Naive thymus-derived CD8-positive, alpha-beta T cell (primary cell): ENCODE results near the gene NSFL1C. TPM values are rescaled to one million over a fixed set of nuclear protein-coding genes. Genes with fewer than 3 reads are reported as not detected.

Source experiments
- ATAC-seq, 2 donors: fragments of 150-1000 bp; cut with Tn5 transposase in 1 of 2; sonication (Bioruptor Pico), chemical (Tn5 transposase) in 1 of 2; 1 replicate in 1 of 2; 2 replicates in 1 of 2; pipeline ENCODE4 v1.10.0; 2021; ENCODE audit warnings: mild to moderate bottlenecking in 2 of 2, moderate library complexity in 2 of 2
- POLR2A ChIA-PET: fragments of 350-600 bp; sonication (Branson Sonifier 250); formaldehyde crosslinking; loops from one replicate; lab custom pipeline; 2021; ENCODE audit warnings: antibody characterized with exemption; lab: Charles Lee
- DNase-seq, 10 donors: peaks; one replicate each; pipeline versions ENCODE4 v3.0.0 to v3.0.0-alpha.2; 2020 to 2022
- H3K27ac Mint-ChIP-seq, 10 donors: one replicate each; pipeline ENCODE4 v1.8.0; 2020 to 2022; ENCODE audit warnings: mild to moderate bottlenecking in 10 of 10, mixed read lengths in 10 of 10, moderate library complexity in 4 of 10, inconsistent platforms in 1 of 10
- H3K27me3 Mint-ChIP-seq, 5 donors: one replicate each; pipeline ENCODE4 v1.8.0; 2021 to 2022; ENCODE audit warnings: mixed read lengths in 5 of 5
- H3K36me3 Mint-ChIP-seq, 3 donors: one replicate each; pipeline ENCODE4 v1.8.0; 2020 to 2022; ENCODE audit warnings: mixed read lengths in 3 of 3, mild to moderate bottlenecking in 2 of 3, inconsistent platforms in 1 of 3
- H3K4me1 Mint-ChIP-seq, 4 donors: one replicate each; pipeline ENCODE4 v1.8.0; 2021 to 2022; ENCODE audit warnings: mixed read lengths in 4 of 4
- H3K4me3 Mint-ChIP-seq, 10 donors: one replicate each; pipeline ENCODE4 v1.8.0; 2020 to 2022; ENCODE audit warnings: mild to moderate bottlenecking in 10 of 10, mixed read lengths in 10 of 10, moderate library complexity in 6 of 10, inconsistent platforms in 1 of 10
- H3K9me3 Mint-ChIP-seq, 9 donors: one replicate each; pipeline ENCODE4 v1.8.0; 2020 to 2022; ENCODE audit warnings: mixed read lengths in 9 of 9, mild to moderate bottlenecking in 3 of 9, inconsistent platforms in 1 of 9, moderate library complexity in 1 of 9
- polyA plus RNA-seq, 3 donors: library from polyadenylated mRNA; unstranded; fragments of 300-500 nt; fragmentation: Illumina TruSeq; gene quantifications; one replicate each; pipeline ENCODE4 v1.2.3, GENCODE V29; 2021
- total RNA-seq, 8 experiments: library from RNA in 2 of 8; stranded (reverse) in 2 of 8; gene quantifications; one replicate each; pipeline ENCODE4 v1.2.3 and lab custom pipeline; 2021 to 2026

Gene NSFL1C
- total and polyA plus RNA-seq, 5 experiments from 2014 or later = 68.1 to 82.8 (median 72.6) TPM

DNA sequence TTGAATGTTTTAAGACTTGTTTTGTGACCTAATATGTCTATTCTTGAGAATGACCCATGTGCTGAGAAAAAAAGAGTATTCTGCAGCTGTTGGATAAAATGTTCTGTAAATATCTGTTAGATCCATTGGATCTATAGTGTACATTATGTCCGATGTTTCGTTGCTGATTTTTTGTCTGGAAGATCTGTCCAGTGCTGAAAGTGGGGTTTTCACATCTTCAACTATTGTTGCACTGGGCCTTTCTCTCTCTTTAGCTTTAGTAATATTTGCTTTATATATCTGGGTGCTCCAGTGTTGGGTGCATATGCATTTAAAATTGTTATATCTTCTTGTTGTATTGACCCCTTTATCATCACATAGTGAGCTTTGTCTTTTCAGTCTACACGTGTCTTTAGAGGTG, 30.3 kb upstream of the NSFL1C start:
- DNase-seq (no peak), ATAC-seq (no peak)
- peaks cover 0 to 7% (median 0%) of the 10 kb centered on the region in 9 donors for H3K9me3 Mint-ChIP-seq
- peaks cover 0 to 30% (median 9%) of the 10 kb centered on the region in 4 donors for H3K4me1 Mint-ChIP-seq
- POLR2A ChIA-PET = no interaction called here
- H3K36me3 Mint-ChIP-seq = peaks cover 0 to 6% (median 4%) of the 10 kb centered on the region in 3 donors
- H3K4me3 Mint-ChIP-seq = no peak overlapping the region
- peaks cover 17 to 56% (median 35%) of the 10 kb centered on the region in 5 donors for H3K27me3 Mint-ChIP-seq
- H3K27ac Mint-ChIP-seq = no peak overlapping the region

DNA sequence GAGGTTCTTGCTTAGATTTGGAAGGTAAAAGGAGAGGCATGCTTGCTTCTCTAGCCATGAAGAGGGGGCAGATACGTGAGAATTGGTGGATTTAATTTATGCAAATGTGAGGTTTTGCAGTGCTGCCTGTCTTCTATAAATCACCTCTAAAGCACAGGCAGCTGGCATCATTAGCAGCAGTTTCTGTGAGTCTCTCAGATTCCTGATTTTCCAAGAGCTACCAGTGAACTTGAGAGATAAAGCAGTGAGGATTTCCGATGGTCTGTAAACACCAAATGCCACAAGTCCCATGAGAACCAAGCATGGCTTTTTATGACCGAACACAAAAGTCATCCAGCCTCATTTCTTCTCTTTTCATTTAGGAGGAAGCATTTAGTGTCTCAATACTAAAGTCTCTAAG, 27.8 kb upstream of the NSFL1C start:
- POLR2A ChIA-PET = no interaction called here
- H3K9me3 Mint-ChIP-seq = peaks cover 0 to 7% (median 0%) of the 10 kb centered on the region in 9 donors
- ATAC-seq = no peak
- no peak overlapping the region for H3K27ac Mint-ChIP-seq
- H3K4me3 Mint-ChIP-seq = no peak overlapping the region
- no peak for DNase-seq
- H3K4me1 Mint-ChIP-seq = peaks cover 0 to 36% (median 13%) of the 10 kb centered on the region in 4 donors
- peaks cover 0 to 6% (median 4%) of the 10 kb centered on the region in 3 donors for H3K36me3 Mint-ChIP-seq
- peaks cover 9 to 42% (median 19%) of the 10 kb centered on the region in 5 donors for H3K27me3 Mint-ChIP-seq

DNA sequence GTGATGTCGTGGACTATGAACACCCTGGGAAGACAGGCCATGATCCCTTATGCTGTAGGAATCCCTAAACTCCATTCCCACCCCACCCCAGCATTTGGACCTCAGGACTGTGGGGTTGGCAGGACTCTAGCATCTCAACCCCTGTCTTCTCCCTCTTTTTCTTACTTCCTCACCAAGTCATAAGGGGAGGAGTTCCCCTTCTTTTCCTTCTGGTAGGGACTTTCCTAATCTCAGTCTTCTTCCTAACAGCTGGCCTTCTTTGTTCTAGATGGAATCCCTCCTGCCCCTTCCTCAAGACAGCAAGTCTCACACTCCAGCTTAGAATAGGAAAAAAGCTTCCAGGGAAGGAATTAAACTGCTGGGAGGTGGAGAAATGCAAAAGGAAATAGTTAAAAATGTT, 26.9 kb upstream of the NSFL1C start:
- Mint-ChIP-seq H3K9me3 (peaks cover 0 to 7% (median 0%) of the 10 kb centered on the region in 9 donors), H3K27ac (no peak overlapping the region), H3K4me1 (peaks cover 0 to 36% (median 13%) of the 10 kb centered on the region in 4 donors), H3K36me3 (peaks cover 0 to 6% (median 1%) of the 10 kb centered on the region in 3 donors), H3K4me3 (no peak overlapping the region), H3K27me3 (peaks cover 12 to 43% (median 19%) of the 10 kb centered on the region in 5 donors)
- DNase-seq = no peak
- POLR2A ChIA-PET = no interaction called here
- ATAC-seq = no peak

DNA sequence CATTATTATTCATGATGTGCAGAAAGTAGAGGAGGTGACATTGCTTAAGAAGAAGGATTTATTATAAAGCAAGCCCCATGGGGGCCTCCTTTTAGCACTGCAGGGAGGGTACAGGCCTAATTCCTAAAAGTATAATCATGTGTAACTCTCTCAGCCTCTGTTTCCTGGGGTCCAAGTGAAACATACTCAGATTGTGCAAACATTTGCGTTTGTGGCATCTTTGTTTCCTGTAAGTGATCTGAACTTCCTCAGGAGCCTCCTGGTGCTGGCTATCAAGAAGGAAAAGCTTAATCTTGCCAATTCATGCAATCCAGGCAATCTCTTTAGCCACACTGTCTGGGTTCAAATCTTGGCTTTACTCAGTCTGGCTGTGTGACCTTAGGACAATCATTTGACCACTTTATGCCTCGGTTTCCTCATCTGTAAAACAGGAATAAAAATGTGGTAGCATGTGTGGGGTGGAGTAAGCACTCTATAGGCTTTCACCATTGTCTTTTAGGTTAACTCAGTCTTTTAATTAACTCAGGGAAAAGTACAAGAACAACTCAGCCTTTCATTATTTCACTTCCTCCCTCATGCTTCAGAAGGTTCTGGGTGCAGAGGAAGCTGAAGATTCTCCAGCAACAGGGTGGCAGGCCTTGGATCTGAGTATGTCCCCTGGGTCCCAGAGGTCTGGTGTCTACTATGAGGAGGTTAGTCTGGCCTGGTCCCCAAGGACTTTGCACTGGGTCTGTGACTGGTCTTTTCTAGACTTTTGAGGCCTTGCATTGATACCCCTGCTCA, 25.4 kb upstream of the NSFL1C start:
- H3K27ac Mint-ChIP-seq = no peak overlapping the region
- POLR2A ChIA-PET = no interaction called here
- no peak overlapping the region for H3K4me3 Mint-ChIP-seq
- H3K27me3 Mint-ChIP-seq = peaks cover 6 to 39% (median 14%) of the 10 kb centered on the region in 5 donors
- no peak for DNase-seq
- peaks cover 0 to 36% (median 13%) of the 10 kb centered on the region in 4 donors for H3K4me1 Mint-ChIP-seq
- no peaks in the 10 kb centered on the region for H3K36me3 Mint-ChIP-seq
- ATAC-seq = no peak
- H3K9me3 Mint-ChIP-seq = peaks cover 0 to 2% (median 0%) of the 10 kb centered on the region in 9 donors

DNA sequence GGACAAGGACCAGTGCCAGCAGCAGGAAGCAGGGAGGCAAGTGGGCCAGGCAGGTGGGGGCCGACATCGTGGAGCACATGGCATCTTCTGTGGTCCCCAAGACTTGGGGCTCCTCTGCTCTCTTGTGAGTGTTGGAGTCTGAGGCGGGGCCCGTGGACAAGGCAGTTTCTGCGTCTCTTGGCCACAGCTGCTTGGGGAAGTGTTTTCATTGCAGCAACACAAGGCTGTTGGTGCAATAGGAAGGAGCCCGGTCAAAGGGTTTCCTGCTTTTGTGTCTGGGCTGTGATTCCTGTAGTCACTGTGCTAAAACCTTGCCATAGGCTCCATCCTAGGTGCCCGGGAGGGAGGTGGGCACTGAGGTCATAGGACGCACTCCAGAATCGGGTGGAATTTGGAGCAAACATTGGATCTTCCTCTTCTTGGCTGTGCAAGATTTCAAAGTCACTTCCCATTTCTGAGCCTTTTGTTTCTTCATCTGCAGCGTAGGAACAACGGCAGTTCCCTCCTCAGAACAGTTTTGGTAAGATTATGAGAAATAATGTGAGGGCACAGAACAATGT, 24.7 kb upstream of the NSFL1C start, which contains the start of gene SIRPB2:
TSS of gene SIRPB2 (minus strand) at position 140 of the 560 bp plus-strand sequence. CDS start at position 79, 61 bp downstream.
- Mint-ChIP-seq H3K4me3 (peak within 1 kb of the TSS in 1 of 10 donors; percentile 54), H3K4me1 (peaks cover 0 to 36% (median 13%) of the 10 kb centered on the region in 4 donors), H3K27me3 (peaks cover 8 to 32% (median 12%) of the 10 kb centered on the region in 5 donors), H3K27ac (peak within 1 kb of the TSS in 1 of 10 donors; percentile 24), H3K36me3 (no peaks in the 10 kb centered on the region), H3K9me3 (no peaks in the 10 kb centered on the region)
- ATAC-seq (no peak), DNase-seq (no peak)
- POLR2A ChIA-PET = no interaction called here

DNA sequence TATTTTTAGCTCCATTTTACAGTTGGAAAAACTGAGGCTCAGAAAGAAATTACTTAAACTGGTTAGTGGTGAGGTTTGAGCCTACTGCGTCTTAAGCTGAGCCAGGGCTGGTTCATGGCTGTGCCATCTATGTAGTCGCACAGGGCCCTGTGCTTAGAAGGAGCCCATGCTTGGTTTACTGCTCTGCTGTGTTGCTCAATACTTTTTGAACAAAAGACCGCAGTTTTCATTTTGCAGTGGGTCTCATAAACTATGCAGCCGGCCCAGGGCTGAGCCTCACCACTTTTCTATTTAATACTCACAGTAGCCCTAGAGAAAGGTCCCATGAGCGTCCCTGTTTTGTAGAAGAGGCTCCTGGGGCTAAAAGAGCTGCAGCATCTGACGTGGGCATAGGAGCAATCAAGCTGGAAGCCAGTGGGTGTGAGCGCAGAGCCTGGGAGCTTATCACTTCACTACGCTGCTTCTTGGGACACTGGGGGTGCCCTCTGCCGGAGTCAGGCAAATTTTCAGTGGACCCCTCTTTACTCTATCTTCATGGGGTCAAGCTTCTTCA, 24.1 kb upstream of the NSFL1C start:
- Mint-ChIP-seq H3K9me3 (no peaks in the 10 kb centered on the region), H3K4me1 (peaks cover 0 to 36% (median 13%) of the 10 kb centered on the region in 4 donors), H3K27me3 (peaks cover 7 to 29% (median 12%) of the 10 kb centered on the region in 5 donors), H3K27ac (peak overlapping the region in 1 of 10 donors; percentile 24), H3K4me3 (peak overlapping the region in 1 of 10 donors; percentile 54), H3K36me3 (no peaks in the 10 kb centered on the region)
- ATAC-seq (no peak), DNase-seq (no peak)
- POLR2A ChIA-PET = no interaction called here

DNA sequence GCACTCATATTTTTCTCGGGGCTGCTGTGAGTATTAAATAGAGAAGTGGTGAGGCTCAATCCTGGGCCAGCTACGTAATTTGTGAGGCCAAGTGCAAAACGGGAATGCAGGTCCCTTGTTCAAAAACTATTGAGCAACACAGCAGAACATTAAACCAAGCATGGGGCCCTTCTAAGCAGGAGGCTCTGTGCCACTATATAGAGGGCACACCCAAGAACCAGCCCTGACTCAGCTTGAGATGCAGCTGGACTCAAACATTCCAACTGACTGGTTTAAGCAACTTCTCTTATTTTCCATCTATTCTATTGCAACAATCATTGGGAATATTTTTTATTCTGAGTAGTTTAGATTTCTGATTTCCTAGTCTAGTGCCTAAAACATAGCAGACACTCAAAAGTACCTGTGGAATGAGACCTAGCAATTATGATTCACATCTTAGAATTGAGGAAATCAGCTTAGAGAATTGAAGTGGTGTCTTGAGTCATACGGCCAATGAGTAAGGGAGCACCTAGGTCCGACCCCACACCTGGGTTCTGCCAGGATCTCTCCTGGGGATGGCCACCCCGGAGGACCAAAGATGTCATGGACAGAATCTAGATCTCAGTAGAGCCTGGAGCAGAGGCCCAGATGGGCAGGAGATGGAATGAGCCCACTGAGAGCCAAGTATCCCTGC, 23.3 kb upstream of the NSFL1C start:
- H3K27ac Mint-ChIP-seq = no peak overlapping the region
- DNase-seq (no peak), ATAC-seq (no peak)
- no peaks in the 10 kb centered on the region for H3K9me3 Mint-ChIP-seq
- peaks cover 0 to 32% (median 13%) of the 10 kb centered on the region in 4 donors for H3K4me1 Mint-ChIP-seq
- H3K4me3 Mint-ChIP-seq = peak overlapping the region in 1 of 10 donors; percentile 48
- POLR2A ChIA-PET = no interaction called here
- H3K27me3 Mint-ChIP-seq = peaks cover 10 to 29% (median 12%) of the 10 kb centered on the region in 5 donors
- H3K36me3 Mint-ChIP-seq = no peaks in the 10 kb centered on the region

DNA sequence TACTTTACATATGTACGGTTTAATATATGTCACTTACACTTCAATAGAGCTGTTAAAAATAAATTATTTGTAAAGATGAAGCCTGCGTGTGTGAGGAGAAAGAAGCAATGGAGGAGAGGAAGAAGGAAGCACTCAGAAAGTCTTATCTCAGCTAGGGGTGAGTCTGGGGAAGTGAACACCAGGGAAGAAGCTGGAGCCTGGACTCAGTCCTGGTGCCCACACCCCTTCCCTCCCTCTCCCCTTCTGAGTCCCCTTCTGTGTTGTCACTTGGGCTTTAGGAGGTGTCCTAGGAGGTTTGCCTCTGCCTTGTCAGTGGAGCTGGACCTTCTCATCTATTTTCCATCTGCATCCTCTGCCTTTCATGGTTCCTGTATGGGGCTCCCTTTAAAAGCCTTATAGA, 22.7 kb upstream of the NSFL1C start:
- H3K4me1 Mint-ChIP-seq = peaks cover 0 to 26% (median 13%) of the 10 kb centered on the region in 4 donors
- POLR2A ChIA-PET = no interaction called here
- H3K9me3 Mint-ChIP-seq = no peaks in the 10 kb centered on the region
- DNase-seq (no peak), ATAC-seq (no peak)
- H3K27ac Mint-ChIP-seq = no peak overlapping the region
- peaks cover 7 to 34% (median 15%) of the 10 kb centered on the region in 5 donors for H3K27me3 Mint-ChIP-seq
- peak overlapping the region in 1 of 10 donors; percentile 48 for H3K4me3 Mint-ChIP-seq
- no peaks in the 10 kb centered on the region for H3K36me3 Mint-ChIP-seq

DNA sequence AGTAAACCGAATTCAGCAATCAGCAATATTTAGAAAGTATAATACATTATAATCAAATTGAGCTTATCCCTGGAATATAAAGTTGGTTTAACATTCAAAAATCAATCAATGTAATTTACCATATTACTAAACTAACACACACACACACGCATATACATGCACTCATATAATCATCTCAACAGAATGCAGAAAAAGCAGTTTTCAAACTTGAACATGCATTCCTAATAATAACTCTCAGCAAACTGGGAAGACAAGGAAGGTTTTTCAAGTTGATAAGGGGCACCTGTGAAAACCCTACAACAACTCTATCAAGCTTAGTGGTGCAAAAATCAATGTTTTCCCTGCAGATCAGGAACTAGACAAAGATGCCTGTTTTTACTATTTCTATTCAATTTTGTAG, 19.9 kb upstream of the NSFL1C start:
- H3K9me3 Mint-ChIP-seq = no peaks in the 10 kb centered on the region

DNA sequence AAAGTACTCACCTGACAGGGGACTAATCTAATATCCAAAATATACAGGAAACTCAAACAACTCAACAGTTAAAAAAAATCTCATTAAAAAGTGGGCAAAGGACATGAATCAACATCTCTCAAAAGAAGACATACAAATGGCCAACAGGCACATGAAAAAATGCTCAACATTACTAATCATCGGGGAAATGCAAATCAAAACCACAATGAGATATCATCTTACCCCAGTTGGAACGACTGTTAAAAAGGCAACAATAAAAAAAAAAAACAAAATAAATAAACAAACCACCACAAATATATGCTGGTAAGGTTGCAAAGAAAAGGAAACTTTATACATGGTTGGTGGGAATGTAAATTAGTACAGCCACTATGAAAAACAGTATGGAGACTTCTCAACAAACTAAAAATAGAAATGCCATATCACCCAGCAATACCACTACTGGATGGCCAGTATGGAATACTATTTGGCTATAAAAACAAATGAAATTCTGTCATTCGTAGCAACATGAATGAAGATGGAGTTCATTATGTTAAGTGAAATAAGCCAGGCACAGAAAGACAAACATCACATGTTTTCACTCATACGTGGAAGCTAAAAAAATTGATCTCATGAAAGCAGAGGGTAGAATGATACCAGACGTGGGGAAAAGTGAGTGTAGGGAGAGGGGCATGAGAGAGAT, 17.9 kb upstream of the NSFL1C start:
- Mint-ChIP-seq H3K4me3 (no peak overlapping the region), H3K27me3 (peaks cover 23 to 64% (median 35%) of the 10 kb centered on the region in 5 donors), H3K36me3 (no peaks in the 10 kb centered on the region)

More for the DNA sequence above, 19.9 kb upstream of the NSFL1C start:
- Mint-ChIP-seq H3K4me1 (peaks cover 0 to 4% (median 2%) of the 10 kb centered on the region in 4 donors), H3K4me3 (no peak overlapping the region), H3K27ac (no peak overlapping the region), H3K27me3 (peaks cover 20 to 53% (median 35%) of the 10 kb centered on the region in 5 donors), H3K36me3 (no peaks in the 10 kb centered on the region)
- ATAC-seq = no peak
- POLR2A ChIA-PET = no interaction called here
- no peak for DNase-seq

DNA sequence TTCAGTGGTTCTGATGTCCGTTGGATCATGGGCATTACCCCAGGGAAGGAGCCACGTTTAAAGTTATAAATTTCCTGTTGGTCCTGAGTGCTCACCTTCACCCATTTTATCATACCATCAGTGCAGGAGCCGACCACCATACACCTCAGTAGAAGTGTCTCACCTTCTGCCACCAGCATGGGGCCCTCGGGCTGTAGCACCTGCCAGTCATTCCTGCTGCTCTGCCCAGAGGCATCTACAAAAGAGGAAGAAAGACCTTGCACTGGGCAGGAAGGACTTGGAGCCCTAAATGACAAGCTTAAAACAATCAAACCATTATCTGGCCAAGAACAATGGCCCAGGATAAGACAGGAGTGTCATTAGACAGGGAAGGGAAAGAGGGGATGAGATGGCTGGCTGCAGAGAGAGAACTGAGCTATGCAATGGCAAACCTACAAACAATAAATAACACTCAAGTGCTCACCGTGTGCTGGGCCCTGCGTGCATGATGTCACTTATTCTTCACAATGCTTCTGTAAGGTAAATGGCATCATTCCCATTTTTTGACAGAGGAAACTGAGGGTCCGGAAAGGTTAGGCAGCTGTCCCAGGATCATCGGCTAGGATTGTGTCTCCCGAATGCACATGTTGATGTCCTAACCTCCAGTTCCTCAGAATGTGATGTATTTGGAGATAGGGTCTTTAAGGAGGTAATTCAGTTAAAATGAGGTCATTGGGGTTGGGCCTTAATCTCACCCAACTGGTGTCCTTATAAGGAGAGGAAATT, 13.4 kb upstream of the NSFL1C start:
- POLR2A ChIA-PET = no interaction called here
- no peak for DNase-seq
- peak overlapping the region in 1 of 10 donors; percentile 72 for H3K27ac Mint-ChIP-seq
- H3K9me3 Mint-ChIP-seq = no peaks in the 10 kb centered on the region
- peaks cover 23 to 61% (median 27%) of the 10 kb centered on the region in 5 donors for H3K27me3 Mint-ChIP-seq
- H3K36me3 Mint-ChIP-seq = no peaks in the 10 kb centered on the region
- H3K4me1 Mint-ChIP-seq = no peaks in the 10 kb centered on the region
- no peak overlapping the region for H3K4me3 Mint-ChIP-seq
- no peak for ATAC-seq

More for the DNA sequence above, 17.9 kb upstream of the NSFL1C start:
- no peak for DNase-seq
- Mint-ChIP-seq H3K27ac (no peak overlapping the region), H3K9me3 (no peaks in the 10 kb centered on the region), H3K4me1 (no peaks in the 10 kb centered on the region)
- POLR2A ChIA-PET = no interaction called here
- no peak for ATAC-seq
